SU-DHL-6 (cell line): ENCODE results near the gene SPSB1.
A peak's percentile ranks its signal among the peaks of the same experiment; 100 is the strongest.

ENCODE experiments used
- H2AFZ ChIP-seq: fragments of 200-600 bp; sonication (generic); 2 replicates; pipeline ENCODE4 v1.6.1; 2014; ENCODE audit warnings: low read depth, mild to moderate bottlenecking, moderate library complexity, mixed read lengths, antibody characterized with exemption, low read length; ENCODE audit not compliant: severe bottlenecking
- H3F3A ChIP-seq: fragments of 200-600 bp; shearing (Covaris generic); 2 replicates; pipeline ENCODE4 v1.6.0; 2016; ENCODE audit warnings: antibody characterized with exemption, mild to moderate bottlenecking; ENCODE audit not compliant: insufficient read depth
- H3K27ac ChIP-seq: fragments of 200-600 bp; sonication (generic); 2 replicates; pipeline ENCODE4 v1.5.1; 2016; ENCODE audit warnings: low read depth, mild to moderate bottlenecking, low read length, moderate library complexity, mixed read lengths
- H3K27me3 ChIP-seq: fragments of 200-600 bp; sonication (generic), shearing (Covaris generic); 2 replicates; pipeline ENCODE4 v1.6.0; 2014; ENCODE audit warnings: mild to moderate bottlenecking, low read length
- H3K36me3 ChIP-seq: fragments of 200-600 bp; sonication (generic); 2 replicates; pipeline ENCODE4 v1.6.1; 2014; ENCODE audit warnings: mild to moderate bottlenecking, low read length, mixed read lengths
- H3K4me2 ChIP-seq: fragments of 300-600, 200-600 bp; shearing (Covaris generic), sonication (generic); 2 replicates; pipeline ENCODE4 v1.6.0; 2014; ENCODE audit warnings: low read length, low read depth, mild to moderate bottlenecking; ENCODE audit not compliant: poor library complexity, severe bottlenecking
- H3K4me3 ChIP-seq: fragments of 200-600 bp; sonication (generic); 2 replicates; pipeline ENCODE4 v1.5.1; 2014; ENCODE audit warnings: antibody characterized with exemption, low read length, mild to moderate bottlenecking, mixed read lengths; ENCODE audit not compliant: insufficient read depth, poor library complexity, severe bottlenecking
- H3K79me2 ChIP-seq: fragments of 200-600 bp; sonication (generic); 2 replicates; pipeline ENCODE4 v1.6.1; 2014; ENCODE audit warnings: mild to moderate bottlenecking, low read length, moderate library complexity; ENCODE audit not compliant: insufficient read depth
- H3K9ac ChIP-seq: fragments of 200-600 bp; sonication (generic); 2 replicates; pipeline ENCODE4 v1.7.0; 2014; ENCODE audit warnings: mild to moderate bottlenecking, low read length
- H3K9me2 ChIP-seq: fragments of 200-600 bp; sonication (generic); replicated peaks from 2 replicates; pipeline ENCODE4 v1.6.1; 2014; ENCODE audit warnings: low read length; ENCODE audit not compliant: insufficient read depth
- H3K9me3 ChIP-seq: fragments of 200-600 bp; sonication (generic); 2 replicates; pipeline ENCODE4 v1.6.1; 2014; ENCODE audit warnings: low read length, mixed read lengths; ENCODE audit not compliant: insufficient read depth
- H4K20me1 ChIP-seq: fragments of 200-600 bp; sonication (generic); 2 replicates; pipeline ENCODE4 v1.6.1; 2014; ENCODE audit warnings: low read depth, mild to moderate bottlenecking, antibody characterized with exemption, low read length, moderate library complexity, mixed read lengths
- CTCF ChIP-seq: fragments of 200-600 bp; sonication (generic); IDR thresholded peaks from one replicate; pipeline ENCODE4 v1.5.1; 2017; ENCODE audit warnings: antibody characterized with exemption, mild to moderate bottlenecking, low read length, moderate library complexity; ENCODE audit not compliant: insufficient read depth, poor library complexity, severe bottlenecking
- EZH2phosphoT487 ChIP-seq: fragments of 200-600 bp; sonication (generic), shearing (Covaris generic); conservative IDR thresholded peaks from 2 replicates; pipeline ENCODE4 v1.6.1; 2018; ENCODE audit warnings: mild to moderate bottlenecking, antibody characterized with exemption, low read length, moderate library complexity, mixed read lengths

SPSB1 gene

GRCh38 chr1:9284061-9284460 is 8.6 kb upstream of the SPSB1 start:
- TF ChIP-seq EZH2phosphoT487 (no peak), CTCF (no peak)
- Histone ChIP-seq H3K9me2 (no peaks in the 10 kb centered on the region), H3K36me3 (no peaks in the 10 kb centered on the region), H2AFZ (no peak overlapping the region), H3K79me2 (no peaks in the 10 kb centered on the region), H3K27me3 (no peaks in the 10 kb centered on the region), H4K20me1 (no peaks in the 10 kb centered on the region), H3K9ac (no peak overlapping the region), H3K4me3 (no peak overlapping the region), H3K9me3 (peaks cover 4% of the 10 kb centered on the region; the same call in 1 of the 2 replicates), H3K4me2 (no peak overlapping the region), H3F3A (no peaks in the 10 kb centered on the region), H3K27ac (no peak overlapping the region)

- no peaks in the 10 kb centered on the region for H4K20me1 ChIP-seq
- H3K79me2 ChIP-seq = no peaks in the 10 kb centered on the region
- TF ChIP-seq CTCF = no peak
- TF ChIP-seq EZH2phosphoT487 = no peak
- H3K9me3 ChIP-seq = peaks cover 4% of the 10 kb centered on the region; the same call in 1 of the 2 replicates
- no peak overlapping the region for H3K27ac ChIP-seq
- H3K36me3 ChIP-seq = no peaks in the 10 kb centered on the region
- no peak overlapping the region for H3K9ac ChIP-seq
- no peak overlapping the region for H3K4me2 ChIP-seq
- H3K4me3 ChIP-seq = no peak overlapping the region
- H3K27me3 ChIP-seq = no peaks in the 10 kb centered on the region
- H2AFZ ChIP-seq = no peak overlapping the region
- H3K9me2 ChIP-seq = no peaks in the 10 kb centered on the region
- no peaks in the 10 kb centered on the region for H3F3A ChIP-seq
These were observed 6.1 kb upstream of the SPSB1 start for GRCh38 chr1:9286556-9286955.

- H3K27ac ChIP-seq = no peak overlapping the region
- no peaks in the 10 kb centered on the region for H3F3A ChIP-seq
- no peak overlapping the region for H2AFZ ChIP-seq
These were observed 3.6 kb upstream of the SPSB1 start for GRCh38 chr1:9289090-9289534.

More at GRCh38 chr1:9289090-9289534, 3.6 kb upstream of the SPSB1 start:
- no peaks in the 10 kb centered on the region for H3K9me2 ChIP-seq
- H3K9me3 ChIP-seq = peaks cover 4% of the 10 kb centered on the region; the same call in 1 of the 2 replicates
- H3K4me3 ChIP-seq = no peak overlapping the region
- no peaks in the 10 kb centered on the region for H3K27me3 ChIP-seq
- H3K79me2 ChIP-seq = no peaks in the 10 kb centered on the region
- H3K4me2 ChIP-seq = no peak overlapping the region
- TF ChIP-seq EZH2phosphoT487 (no peak), CTCF (peak; percentile 94)
- H3K36me3 ChIP-seq = no peaks in the 10 kb centered on the region
- H4K20me1 ChIP-seq = no peaks in the 10 kb centered on the region
- H3K9ac ChIP-seq = no peak overlapping the region
